GM12878 (cell line): ENCODE measurements around the gene REPIN1.

Source experiments
- CREB1 ChIP-seq: IDR thresholded peaks from 2 replicates; pipeline ENCODE4 v1.6.1; 2012; ENCODE audit warnings: low read depth, mild to moderate bottlenecking, inconsistent platforms
- EP300 ChIP-seq, 2 experiments: fragments of 150-350 bp in 1 of 2; IDR thresholded peaks; 2 replicates each; pipeline ENCODE4 v1.6.1; 2011 to 2012; ENCODE audit warnings: low read depth in 2 of 2, low read length in 2 of 2, borderline replicate concordance in 1 of 2, improper control_type of control experiment in 1 of 2, inconsistent platforms in 1 of 2; ENCODE audit not compliant: control insufficient read depth in 1 of 2
- FOS ChIP-seq: IDR thresholded peaks from 3 replicates; pipeline ENCODE4 v1.6.1; 2011; ENCODE audit warnings: borderline replicate concordance; ENCODE audit not compliant: insufficient read length; ENCODE audit errors: extremely low read depth
- FOXK2 ChIP-seq: fragments of 450-650 bp; IDR thresholded peaks from 2 replicates; pipeline ENCODE4 v1.6.1; 2017; ENCODE audit warnings: mild to moderate bottlenecking, moderate library complexity
- FOXM1 ChIP-seq: IDR thresholded peaks from 2 replicates; pipeline ENCODE4 v1.6.1; 2012; ENCODE audit warnings: low read depth, mild to moderate bottlenecking, inconsistent platforms, low read length, moderate library complexity
- GABPA ChIP-seq: IDR thresholded peaks from 2 replicates; pipeline ENCODE4 v1.6.1; 2014; ENCODE audit warnings: antibody characterized with exemption, low read depth, mild to moderate bottlenecking, inconsistent platforms
- JUND ChIP-seq: IDR thresholded peaks from 2 replicates; pipeline ENCODE4 v1.6.1; 2012; ENCODE audit warnings: low read depth, mild to moderate bottlenecking, low read length, improper control_type of control experiment, moderate library complexity
- NRF1 ChIP-seq: conservative IDR thresholded peaks from 2 replicates; pipeline ENCODE4 v1.6.1; 2011; ENCODE audit warnings: mild to moderate bottlenecking, low read depth, low read length, improper control_type of control experiment
- POLR2A ChIP-seq: IDR thresholded peaks from 2 replicates; pipeline ENCODE4 v1.6.1; 2011; ENCODE audit warnings: low read depth, mild to moderate bottlenecking, low read length
- TF ChIP-seq, protein P1 (sequence below), 3 experiments: IDR thresholded peaks in 2 of 3; conservative IDR thresholded peaks in 1 of 3; 2 replicates each; pipeline ENCODE4 v1.5.1; 2011; ENCODE audit warnings: low read depth in 3 of 3, low read length in 3 of 3, mild to moderate bottlenecking in 3 of 3, control low read depth in 2 of 3, moderate library complexity in 2 of 3, inconsistent platforms in 1 of 3, mixed read lengths in 1 of 3; ENCODE audit not compliant: control insufficient read depth in 2 of 3, insufficient read depth in 1 of 3; ENCODE audit errors: extremely low read depth in 1 of 3
- TF ChIP-seq, protein P2 (sequence below): IDR thresholded peaks from 2 replicates; pipeline ENCODE4 v1.6.1; 2011; ENCODE audit warnings: low read depth, low read length, improper control_type of control experiment, borderline replicate concordance
- TF ChIP-seq, protein P3 (sequence below): IDR thresholded peaks from 2 replicates; pipeline ENCODE4 v1.6.1; 2012; ENCODE audit warnings: low read length, inconsistent platforms
- TF ChIP-seq, protein P4 (sequence below): IDR thresholded peaks from 2 replicates; pipeline ENCODE4 v1.6.1; 2011; ENCODE audit warnings: borderline replicate concordance, low read depth, mild to moderate bottlenecking, moderate library complexity, low read length; ENCODE audit not compliant: insufficient read depth, poor library complexity, severe bottlenecking
- TF ChIP-seq, protein P5 (sequence below): fragments of 450-650 bp; conservative IDR thresholded peaks from 2 replicates; pipeline ENCODE4 v1.6.1; 2017; ENCODE audit warnings: mild to moderate bottlenecking, moderate library complexity

DNA sequence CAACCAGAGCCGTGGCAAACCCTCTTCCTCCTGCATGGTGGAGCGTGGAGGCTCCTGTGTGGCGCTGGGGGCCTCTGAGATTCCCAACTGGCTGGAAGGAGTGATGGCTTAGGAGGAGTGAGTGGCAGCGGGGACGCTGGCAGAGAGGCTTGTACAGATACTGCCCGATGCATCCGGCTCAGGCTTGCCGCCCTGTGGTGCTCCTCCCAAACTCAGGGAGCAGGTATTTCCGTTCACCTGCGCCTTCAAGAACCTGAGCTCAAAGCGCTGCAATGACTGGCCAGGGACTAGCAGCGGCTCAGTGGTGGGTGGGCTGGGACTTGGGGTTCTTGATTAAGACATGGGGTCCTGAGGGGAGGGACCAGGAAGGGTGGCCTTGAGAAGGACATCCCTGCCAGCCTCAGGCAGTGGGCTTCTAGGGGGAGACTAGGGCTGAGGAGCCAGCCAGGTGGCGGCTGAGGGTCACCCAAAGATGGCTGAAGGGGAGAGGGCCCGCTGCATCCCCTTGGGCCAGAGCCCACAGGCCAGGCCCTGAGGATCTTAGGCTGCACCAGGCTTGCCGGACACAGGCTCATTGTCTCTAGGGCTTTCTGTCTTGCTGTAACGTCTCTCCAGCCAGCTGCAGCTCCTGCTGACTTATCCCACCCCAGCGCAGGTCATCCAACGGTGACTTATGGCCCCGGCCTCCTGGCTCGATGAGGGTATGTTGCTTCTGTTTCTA lies 13.7 kb downstream of the REPIN1 start:
- TF ChIP-seq CREB1 (no peak), FOS (no peak), POLR2A (no peak), NRF1 (no peak), GABPA (no peak), EP300 (IDR thresholded peaks at IDR 0.05; ENCODE audit: borderline replicate concordance in 1 of 2, control insufficient read depth in 1 of 2, low read depth in 2 of 2, low read length in 2 of 2) (no peak), JUND (no peak), FOXK2 (no peak), FOXM1 (no peak)
- TF ChIP-seq, protein P1, sequence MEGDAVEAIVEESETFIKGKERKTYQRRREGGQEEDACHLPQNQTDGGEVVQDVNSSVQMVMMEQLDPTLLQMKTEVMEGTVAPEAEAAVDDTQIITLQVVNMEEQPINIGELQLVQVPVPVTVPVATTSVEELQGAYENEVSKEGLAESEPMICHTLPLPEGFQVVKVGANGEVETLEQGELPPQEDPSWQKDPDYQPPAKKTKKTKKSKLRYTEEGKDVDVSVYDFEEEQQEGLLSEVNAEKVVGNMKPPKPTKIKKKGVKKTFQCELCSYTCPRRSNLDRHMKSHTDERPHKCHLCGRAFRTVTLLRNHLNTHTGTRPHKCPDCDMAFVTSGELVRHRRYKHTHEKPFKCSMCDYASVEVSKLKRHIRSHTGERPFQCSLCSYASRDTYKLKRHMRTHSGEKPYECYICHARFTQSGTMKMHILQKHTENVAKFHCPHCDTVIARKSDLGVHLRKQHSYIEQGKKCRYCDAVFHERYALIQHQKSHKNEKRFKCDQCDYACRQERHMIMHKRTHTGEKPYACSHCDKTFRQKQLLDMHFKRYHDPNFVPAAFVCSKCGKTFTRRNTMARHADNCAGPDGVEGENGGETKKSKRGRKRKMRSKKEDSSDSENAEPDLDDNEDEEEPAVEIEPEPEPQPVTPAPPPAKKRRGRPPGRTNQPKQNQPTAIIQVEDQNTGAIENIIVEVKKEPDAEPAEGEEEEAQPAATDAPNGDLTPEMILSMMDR (IDR thresholded peaks at IDR 0.05 in 2 of 3, conservative IDR thresholded peaks at IDR 0.05 in 1 of 3; ENCODE audit: control insufficient read depth in 2 of 3, extremely low read depth in 1 of 3, insufficient read depth in 1 of 3, low read depth in 3 of 3, low read length in 3 of 3): no peak
- TF ChIP-seq, protein P2, sequence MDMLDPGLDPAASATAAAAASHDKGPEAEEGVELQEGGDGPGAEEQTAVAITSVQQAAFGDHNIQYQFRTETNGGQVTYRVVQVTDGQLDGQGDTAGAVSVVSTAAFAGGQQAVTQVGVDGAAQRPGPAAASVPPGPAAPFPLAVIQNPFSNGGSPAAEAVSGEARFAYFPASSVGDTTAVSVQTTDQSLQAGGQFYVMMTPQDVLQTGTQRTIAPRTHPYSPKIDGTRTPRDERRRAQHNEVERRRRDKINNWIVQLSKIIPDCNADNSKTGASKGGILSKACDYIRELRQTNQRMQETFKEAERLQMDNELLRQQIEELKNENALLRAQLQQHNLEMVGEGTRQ: no peak
- TF ChIP-seq, protein P3, sequence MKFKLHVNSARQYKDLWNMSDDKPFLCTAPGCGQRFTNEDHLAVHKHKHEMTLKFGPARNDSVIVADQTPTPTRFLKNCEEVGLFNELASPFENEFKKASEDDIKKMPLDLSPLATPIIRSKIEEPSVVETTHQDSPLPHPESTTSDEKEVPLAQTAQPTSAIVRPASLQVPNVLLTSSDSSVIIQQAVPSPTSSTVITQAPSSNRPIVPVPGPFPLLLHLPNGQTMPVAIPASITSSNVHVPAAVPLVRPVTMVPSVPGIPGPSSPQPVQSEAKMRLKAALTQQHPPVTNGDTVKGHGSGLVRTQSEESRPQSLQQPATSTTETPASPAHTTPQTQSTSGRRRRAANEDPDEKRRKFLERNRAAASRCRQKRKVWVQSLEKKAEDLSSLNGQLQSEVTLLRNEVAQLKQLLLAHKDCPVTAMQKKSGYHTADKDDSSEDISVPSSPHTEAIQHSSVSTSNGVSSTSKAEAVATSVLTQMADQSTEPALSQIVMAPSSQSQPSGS: no peak
- TF ChIP-seq, protein P4, sequence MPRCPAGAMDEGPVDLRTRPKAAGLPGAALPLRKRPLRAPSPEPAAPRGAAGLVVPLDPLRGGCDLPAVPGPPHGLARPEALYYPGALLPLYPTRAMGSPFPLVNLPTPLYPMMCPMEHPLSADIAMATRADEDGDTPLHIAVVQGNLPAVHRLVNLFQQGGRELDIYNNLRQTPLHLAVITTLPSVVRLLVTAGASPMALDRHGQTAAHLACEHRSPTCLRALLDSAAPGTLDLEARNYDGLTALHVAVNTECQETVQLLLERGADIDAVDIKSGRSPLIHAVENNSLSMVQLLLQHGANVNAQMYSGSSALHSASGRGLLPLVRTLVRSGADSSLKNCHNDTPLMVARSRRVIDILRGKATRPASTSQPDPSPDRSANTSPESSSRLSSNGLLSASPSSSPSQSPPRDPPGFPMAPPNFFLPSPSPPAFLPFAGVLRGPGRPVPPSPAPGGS: no peak
- TF ChIP-seq, protein P5, sequence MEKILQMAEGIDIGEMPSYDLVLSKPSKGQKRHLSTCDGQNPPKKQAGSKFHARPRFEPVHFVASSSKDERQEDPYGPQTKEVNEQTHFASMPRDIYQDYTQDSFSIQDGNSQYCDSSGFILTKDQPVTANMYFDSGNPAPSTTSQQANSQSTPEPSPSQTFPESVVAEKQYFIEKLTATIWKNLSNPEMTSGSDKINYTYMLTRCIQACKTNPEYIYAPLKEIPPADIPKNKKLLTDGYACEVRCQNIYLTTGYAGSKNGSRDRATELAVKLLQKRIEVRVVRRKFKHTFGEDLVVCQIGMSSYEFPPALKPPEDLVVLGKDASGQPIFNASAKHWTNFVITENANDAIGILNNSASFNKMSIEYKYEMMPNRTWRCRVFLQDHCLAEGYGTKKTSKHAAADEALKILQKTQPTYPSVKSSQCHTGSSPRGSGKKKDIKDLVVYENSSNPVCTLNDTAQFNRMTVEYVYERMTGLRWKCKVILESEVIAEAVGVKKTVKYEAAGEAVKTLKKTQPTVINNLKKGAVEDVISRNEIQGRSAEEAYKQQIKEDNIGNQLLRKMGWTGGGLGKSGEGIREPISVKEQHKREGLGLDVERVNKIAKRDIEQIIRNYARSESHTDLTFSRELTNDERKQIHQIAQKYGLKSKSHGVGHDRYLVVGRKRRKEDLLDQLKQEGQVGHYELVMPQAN: no peak
